PFSK-1 (cell line): ENCODE data around the gene SGSH.

Experiments
- FOXP2 ChIP-seq: optimal IDR thresholded peaks from 2 replicates; pipeline ENCODE3; 2011; ENCODE audit warnings: borderline replicate concordance, control low read depth, inconsistent platforms; ENCODE audit not compliant: insufficient read depth; ENCODE audit errors: extremely low read length, extremely low read depth
- POLR2AphosphoS5 ChIP-seq: IDR thresholded peaks from 2 replicates; pipeline ENCODE4 v1.6.1; 2012; ENCODE audit warnings: low read depth, mild to moderate bottlenecking, control low read depth, low read length, moderate library complexity
- SIN3A ChIP-seq: IDR thresholded peaks from 2 replicates; pipeline ENCODE4 v1.6.1; 2012; ENCODE audit warnings: mild to moderate bottlenecking, low read length, moderate library complexity, borderline replicate concordance; ENCODE audit not compliant: insufficient read depth
- TAF1 ChIP-seq: IDR thresholded peaks from 2 replicates; pipeline ENCODE4 v1.6.1; 2012; ENCODE audit warnings: low read length, control low read depth, borderline replicate concordance; ENCODE audit not compliant: insufficient read depth
- TF ChIP-seq, protein P1 (sequence below), 2 experiments: IDR thresholded peaks; 2 replicates each; pipeline versions ENCODE4 v1.6.1 to v1.8.0; 2011 to 2012; ENCODE audit warnings: low read depth in 2 of 2, low read length in 2 of 2, control low read depth in 1 of 2, inconsistent platforms in 1 of 2, mild to moderate bottlenecking in 1 of 2, moderate library complexity in 1 of 2; ENCODE audit not compliant: insufficient read depth in 1 of 2

The SGSH gene

GRCh38 chr17:80214878-80215210, 5.3 kb downstream of the SGSH start:
- TF ChIP-seq, protein P1, sequence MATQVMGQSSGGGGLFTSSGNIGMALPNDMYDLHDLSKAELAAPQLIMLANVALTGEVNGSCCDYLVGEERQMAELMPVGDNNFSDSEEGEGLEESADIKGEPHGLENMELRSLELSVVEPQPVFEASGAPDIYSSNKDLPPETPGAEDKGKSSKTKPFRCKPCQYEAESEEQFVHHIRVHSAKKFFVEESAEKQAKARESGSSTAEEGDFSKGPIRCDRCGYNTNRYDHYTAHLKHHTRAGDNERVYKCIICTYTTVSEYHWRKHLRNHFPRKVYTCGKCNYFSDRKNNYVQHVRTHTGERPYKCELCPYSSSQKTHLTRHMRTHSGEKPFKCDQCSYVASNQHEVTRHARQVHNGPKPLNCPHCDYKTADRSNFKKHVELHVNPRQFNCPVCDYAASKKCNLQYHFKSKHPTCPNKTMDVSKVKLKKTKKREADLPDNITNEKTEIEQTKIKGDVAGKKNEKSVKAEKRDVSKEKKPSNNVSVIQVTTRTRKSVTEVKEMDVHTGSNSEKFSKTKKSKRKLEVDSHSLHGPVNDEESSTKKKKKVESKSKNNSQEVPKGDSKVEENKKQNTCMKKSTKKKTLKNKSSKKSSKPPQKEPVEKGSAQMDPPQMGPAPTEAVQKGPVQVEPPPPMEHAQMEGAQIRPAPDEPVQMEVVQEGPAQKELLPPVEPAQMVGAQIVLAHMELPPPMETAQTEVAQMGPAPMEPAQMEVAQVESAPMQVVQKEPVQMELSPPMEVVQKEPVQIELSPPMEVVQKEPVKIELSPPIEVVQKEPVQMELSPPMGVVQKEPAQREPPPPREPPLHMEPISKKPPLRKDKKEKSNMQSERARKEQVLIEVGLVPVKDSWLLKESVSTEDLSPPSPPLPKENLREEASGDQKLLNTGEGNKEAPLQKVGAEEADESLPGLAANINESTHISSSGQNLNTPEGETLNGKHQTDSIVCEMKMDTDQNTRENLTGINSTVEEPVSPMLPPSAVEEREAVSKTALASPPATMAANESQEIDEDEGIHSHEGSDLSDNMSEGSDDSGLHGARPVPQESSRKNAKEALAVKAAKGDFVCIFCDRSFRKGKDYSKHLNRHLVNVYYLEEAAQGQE (IDR thresholded peaks at IDR 0.05; ENCODE audit: insufficient read depth in 1 of 2, low read depth in 2 of 2, low read length in 2 of 2), result no peak
- TF ChIP-seq POLR2AphosphoS5 (no peak), SIN3A (no peak)

- TF ChIP-seq, protein P1 (IDR thresholded peaks at IDR 0.05; ENCODE audit: insufficient read depth in 1 of 2, low read depth in 2 of 2, low read length in 2 of 2), result no peak
- TF ChIP-seq FOXP2 (no peak), POLR2AphosphoS5 (no peak), TAF1 (no peak), SIN3A (no peak)
These were observed 5.9 kb downstream of the SGSH start for GRCh38 chr17:80214012-80214877.

GRCh38 chr17:80213643-80213975, 6.5 kb downstream of the SGSH start:
- TF ChIP-seq POLR2AphosphoS5, result no peak
- TF ChIP-seq TAF1, result no peak
- TF ChIP-seq, protein P1 (IDR thresholded peaks at IDR 0.05; ENCODE audit: insufficient read depth in 1 of 2, low read depth in 2 of 2, low read length in 2 of 2), result no peak
- no peak for TF ChIP-seq SIN3A
- TF ChIP-seq FOXP2, result no peak

DNA sequence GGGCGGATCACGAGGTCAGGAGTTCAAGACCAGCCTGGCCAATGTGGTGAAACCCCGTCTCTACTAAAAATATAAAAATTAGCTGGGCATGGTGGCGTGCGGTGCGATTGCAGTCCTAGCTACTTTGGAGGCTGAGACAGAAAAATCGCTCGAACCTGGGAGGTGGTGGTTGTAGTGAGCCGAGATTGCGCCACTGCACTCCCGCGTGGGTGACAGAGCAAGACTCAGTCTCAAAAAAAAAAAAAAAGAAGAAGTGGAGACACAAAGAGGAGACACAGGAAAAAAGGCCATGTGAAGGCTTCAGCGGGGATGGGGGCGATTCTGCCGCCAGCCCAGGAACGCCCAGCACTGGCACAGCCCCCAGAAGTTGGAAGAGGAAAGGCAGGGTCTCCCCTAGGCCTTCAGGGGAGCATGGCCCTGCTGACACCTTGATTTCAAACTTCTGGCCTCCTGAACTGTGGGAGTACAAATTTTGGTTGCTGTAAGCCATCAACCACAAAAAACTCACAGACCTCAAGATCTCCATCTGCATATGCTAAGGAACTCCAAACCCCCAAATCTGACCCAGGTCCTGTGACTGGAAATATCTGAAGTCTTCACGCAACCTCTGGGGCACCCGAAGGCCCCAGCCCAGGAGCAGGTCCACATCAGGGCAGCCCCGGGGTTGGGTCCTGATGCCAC, 7.0 kb downstream of the SGSH start:
- no peak for TF ChIP-seq SIN3A
- no peak for TF ChIP-seq FOXP2
- TF ChIP-seq, protein P1 (IDR thresholded peaks at IDR 0.05; ENCODE audit: insufficient read depth in 1 of 2, low read depth in 2 of 2, low read length in 2 of 2), result no peak
- no peak for TF ChIP-seq POLR2AphosphoS5
- TF ChIP-seq TAF1, result no peak
